PC-9 (cell line): ENCODE results near the gene MOV10L1. TPM values are rescaled to one million over a fixed set of nuclear protein-coding genes. Genes with fewer than 3 reads are reported as not detected.

ENCODE experiments used
- BruUV-seq: library from RNA; stranded (reverse); fragments of 400-500 nt; replicated peaks from 2 replicates; lab custom pipeline; 2021; lab: Mats Ljungman, UMichigan
- CTCF ChIA-PET: fragments of 300-600 bp; sonication (Branson Sonifier 250); formaldehyde crosslinking; loops from one replicate; lab custom pipeline; 2022; ENCODE audit warnings: antibody characterized with exemption; lab: Charles Lee
- POLR2A ChIA-PET: fragments of 300-600 bp; sonication (Branson Sonifier 250); formaldehyde crosslinking; loops from one replicate; lab custom pipeline; 2022; ENCODE audit warnings: antibody characterized with exemption; ENCODE audit not compliant: unreplicated experiment; lab: Charles Lee
- DNase-seq, 2 experiments: peaks; one replicate each; pipeline versions ENCODE4 v3.0.0 to v3.0.0-alpha.2; 2015 to 2022; ENCODE audit warnings: mixed read lengths in 1 of 2
- H2AFZ ChIP-seq: fragments of 200-600 bp; sonication (generic); 2 replicates; pipeline ENCODE4 v1.8.1; 2017; ENCODE audit warnings: antibody characterized with exemption
- H3F3A ChIP-seq: fragments of 200-600 bp; sonication (generic); 2 replicates; pipeline ENCODE4 v1.8.1; 2017; ENCODE audit warnings: antibody characterized with exemption, mild to moderate bottlenecking, low read depth; ENCODE audit not compliant: insufficient read depth
- H3K27ac ChIP-seq: fragments of 200-600 bp; sonication (generic); 2 replicates; pipeline ENCODE4 v1.6.1; 2016; ENCODE audit warnings: mixed run types
- H3K27me3 ChIP-seq: fragments of 200-600 bp; sonication (generic); 2 replicates; pipeline ENCODE4 v1.6.1; 2016; ENCODE audit warnings: low read depth, mixed run types; ENCODE audit not compliant: insufficient read depth
- H3K36me3 ChIP-seq: fragments of 200-600 bp; sonication (generic); 2 replicates; pipeline ENCODE4 v1.6.1; 2016; ENCODE audit warnings: low read depth, mixed run types
- H3K4me1 ChIP-seq: fragments of 200-600 bp; sonication (generic); replicated peaks from 2 replicates; pipeline ENCODE4 v1.6.1; 2016; ENCODE audit warnings: mixed run types; ENCODE audit not compliant: insufficient read depth
- H3K4me2 ChIP-seq: fragments of 200-600 bp; sonication (generic); 2 replicates; pipeline ENCODE4 v1.6.1; 2017; ENCODE audit warnings: mixed run types
- H3K4me3 ChIP-seq: fragments of 200-600 bp; sonication (generic); 2 replicates; pipeline ENCODE4 v1.6.1; 2016; ENCODE audit warnings: mixed run types
- H3K79me2 ChIP-seq: fragments of 200-600 bp; sonication (generic); 2 replicates; pipeline ENCODE4 v1.6.1; 2017; ENCODE audit warnings: low read depth, mixed run types
- H3K9me2 ChIP-seq: fragments of 200-600 bp; sonication (generic); 2 replicates; pipeline ENCODE4 v1.8.1; 2017; ENCODE audit warnings: mild to moderate bottlenecking; ENCODE audit not compliant: insufficient read depth
- H3K9me3 ChIP-seq: fragments of 200-600 bp; sonication (generic); 2 replicates; pipeline ENCODE4 v1.8.1; 2016; ENCODE audit warnings: low read depth; ENCODE audit not compliant: insufficient read depth
- H4K20me1 ChIP-seq: fragments of 200-600 bp; sonication (generic); 2 replicates; pipeline ENCODE4 v1.8.1; 2017; ENCODE audit not compliant: insufficient read depth
- EZH2 ChIP-seq: fragments of 200-600 bp; sonication (generic); IDR thresholded peaks from 2 replicates; pipeline ENCODE4 v1.8.0; 2017; ENCODE audit warnings: antibody characterized with exemption, low read depth
- intact Hi-C: fragments of 100-400 bp; cut with micrococcal nuclease; formaldehyde crosslinking; loops from one replicate; pipeline ENCODE4 v1.10.0; 2022; ENCODE audit not compliant: unreplicated experiment
- total RNA-seq: library from RNA; stranded (reverse); gene quantifications from 2 replicates; pipeline ENCODE4 v1.2.3, GENCODE V29; 2021
- TF ChIP-seq, protein P1 (sequence below): fragments of 200-600 bp; sonication (generic); conservative IDR thresholded peaks from 2 replicates; pipeline ENCODE4 v1.6.1; 2017; ENCODE audit warnings: mixed run types, antibody characterized with exemption, mild to moderate bottlenecking, moderate library complexity

The MOV10L1 gene
- total RNA-seq, 1 experiment from 2014 or later = not detected

DNA sequence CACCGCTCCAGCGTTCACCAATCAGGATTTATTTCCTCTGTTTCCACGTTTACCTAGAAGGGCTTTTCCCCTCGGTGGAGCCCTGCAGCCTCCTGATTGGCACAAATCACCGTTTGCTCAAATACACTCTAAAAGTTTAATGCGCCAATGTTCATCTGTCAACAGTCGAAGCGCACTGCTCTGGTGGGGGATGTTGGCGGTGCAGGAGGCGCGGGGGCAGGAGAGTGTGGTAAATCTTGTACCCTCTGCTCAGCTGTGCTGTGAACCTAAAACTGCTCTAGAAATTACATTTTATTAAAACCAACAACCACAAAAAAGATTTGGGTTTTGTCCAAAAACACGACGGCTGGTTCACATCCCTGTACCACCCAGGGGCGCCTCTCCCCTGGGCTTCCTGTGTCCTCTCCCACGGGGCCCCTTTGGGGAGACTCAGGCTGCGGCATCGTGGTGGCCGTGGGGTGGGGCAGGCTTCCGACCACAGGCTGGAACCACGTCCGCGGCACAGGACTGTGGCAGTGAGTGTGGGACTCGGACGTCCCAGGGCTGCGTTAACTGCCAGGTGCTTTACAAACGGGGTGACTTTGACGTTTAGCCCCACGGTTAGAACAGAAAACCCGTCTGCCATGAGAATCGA lies 45.2 kb upstream of the MOV10L1 start:
- TF ChIP-seq EZH2 = no peak
- TF ChIP-seq, protein P1, sequence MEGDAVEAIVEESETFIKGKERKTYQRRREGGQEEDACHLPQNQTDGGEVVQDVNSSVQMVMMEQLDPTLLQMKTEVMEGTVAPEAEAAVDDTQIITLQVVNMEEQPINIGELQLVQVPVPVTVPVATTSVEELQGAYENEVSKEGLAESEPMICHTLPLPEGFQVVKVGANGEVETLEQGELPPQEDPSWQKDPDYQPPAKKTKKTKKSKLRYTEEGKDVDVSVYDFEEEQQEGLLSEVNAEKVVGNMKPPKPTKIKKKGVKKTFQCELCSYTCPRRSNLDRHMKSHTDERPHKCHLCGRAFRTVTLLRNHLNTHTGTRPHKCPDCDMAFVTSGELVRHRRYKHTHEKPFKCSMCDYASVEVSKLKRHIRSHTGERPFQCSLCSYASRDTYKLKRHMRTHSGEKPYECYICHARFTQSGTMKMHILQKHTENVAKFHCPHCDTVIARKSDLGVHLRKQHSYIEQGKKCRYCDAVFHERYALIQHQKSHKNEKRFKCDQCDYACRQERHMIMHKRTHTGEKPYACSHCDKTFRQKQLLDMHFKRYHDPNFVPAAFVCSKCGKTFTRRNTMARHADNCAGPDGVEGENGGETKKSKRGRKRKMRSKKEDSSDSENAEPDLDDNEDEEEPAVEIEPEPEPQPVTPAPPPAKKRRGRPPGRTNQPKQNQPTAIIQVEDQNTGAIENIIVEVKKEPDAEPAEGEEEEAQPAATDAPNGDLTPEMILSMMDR = no peak
- intact Hi-C loops = no loop called here
- Histone ChIP-seq H3K4me2 (no peak overlapping the region), H4K20me1 (peaks cover 5% of the 10 kb centered on the region; the same call in 1 of the 2 replicates), H2AFZ (no peak overlapping the region), H3K4me1 (no peaks in the 10 kb centered on the region), H3K27me3 (peaks cover 97% of the 10 kb centered on the region), H3K4me3 (no peak overlapping the region), H3K79me2 (no peaks in the 10 kb centered on the region), H3K36me3 (no peaks in the 10 kb centered on the region), H3K27ac (no peak overlapping the region), H3F3A (no peaks in the 10 kb centered on the region), H3K9me3 (no peaks in the 10 kb centered on the region), H3K9me2 (no peaks in the 10 kb centered on the region)
- no TSS peak for BruUV-seq
- no peak for DNase-seq
- CTCF ChIA-PET = no interaction called here
- POLR2A ChIA-PET = interaction anchor here (0.6 kb wide), 1 partner anchor 14 kb away, joined by 5 read pairs; no protein-coding TSS in a partner anchor

DNA sequence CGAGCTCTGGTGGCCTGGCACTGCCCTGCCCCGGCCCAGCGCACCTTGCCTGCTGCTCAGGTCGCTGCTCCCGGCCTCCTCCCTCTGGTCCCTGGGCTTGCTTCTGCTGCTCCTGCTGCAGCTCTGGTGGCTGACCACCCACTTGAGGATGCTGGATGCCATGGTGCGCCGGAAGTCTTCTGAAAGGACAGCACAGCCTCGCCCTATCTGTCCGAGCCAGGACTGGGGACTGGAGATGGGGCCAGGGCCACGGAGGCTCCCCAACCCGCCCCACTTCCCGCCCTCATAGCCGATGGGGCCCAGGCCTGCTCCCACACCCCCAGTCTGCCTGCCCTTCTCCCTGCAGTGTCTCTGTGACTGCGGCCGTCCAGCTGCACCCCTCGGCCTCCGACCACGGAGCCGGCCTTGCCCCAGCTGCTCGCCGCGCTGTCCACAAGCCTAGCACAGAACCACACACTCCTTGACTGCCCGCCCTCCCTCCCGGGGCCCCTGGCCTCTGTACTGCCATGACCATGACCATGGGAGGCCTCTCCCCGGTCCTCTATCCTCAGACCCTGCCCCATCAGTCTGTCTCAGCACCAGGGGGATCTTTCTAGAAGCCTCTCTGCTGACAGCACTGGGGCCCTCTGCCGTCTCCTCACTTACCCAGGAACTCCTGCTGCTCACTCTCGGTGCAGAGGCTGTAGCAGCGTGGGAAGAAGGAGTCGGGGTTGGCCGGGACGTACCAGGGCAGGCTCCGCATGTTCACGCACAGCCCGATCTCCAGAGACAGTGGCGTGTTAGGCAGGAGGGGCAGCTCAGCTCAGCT lies 44.4 kb upstream of the MOV10L1 start:
- no peaks in the 10 kb centered on the region for H3K4me1 ChIP-seq
- intact Hi-C loops = no loop called here
- no peak for DNase-seq
- no peaks in the 10 kb centered on the region for H3K36me3 ChIP-seq
- no peaks in the 10 kb centered on the region for H3K79me2 ChIP-seq
- no peak for TF ChIP-seq EZH2
- TF ChIP-seq, protein P1 = no peak
- peaks cover 6% of the 10 kb centered on the region; the same call in 1 of the 2 replicates for H4K20me1 ChIP-seq
- H3K27ac ChIP-seq = no peak overlapping the region
- H3K9me3 ChIP-seq = no peaks in the 10 kb centered on the region
- BruUV-seq = no TSS peak
- H2AFZ ChIP-seq = no peak overlapping the region
- no peak overlapping the region for H3K4me2 ChIP-seq
- peaks cover 97% of the 10 kb centered on the region for H3K27me3 ChIP-seq
- POLR2A ChIA-PET = interaction anchor here (0.6 kb wide), 1 partner anchor 13 kb away, joined by 5 read pairs; no protein-coding TSS in a partner anchor
- no peak overlapping the region for H3K4me3 ChIP-seq
- CTCF ChIA-PET = no interaction called here
- H3F3A ChIP-seq = no peaks in the 10 kb centered on the region
- H3K9me2 ChIP-seq = no peaks in the 10 kb centered on the region

DNA sequence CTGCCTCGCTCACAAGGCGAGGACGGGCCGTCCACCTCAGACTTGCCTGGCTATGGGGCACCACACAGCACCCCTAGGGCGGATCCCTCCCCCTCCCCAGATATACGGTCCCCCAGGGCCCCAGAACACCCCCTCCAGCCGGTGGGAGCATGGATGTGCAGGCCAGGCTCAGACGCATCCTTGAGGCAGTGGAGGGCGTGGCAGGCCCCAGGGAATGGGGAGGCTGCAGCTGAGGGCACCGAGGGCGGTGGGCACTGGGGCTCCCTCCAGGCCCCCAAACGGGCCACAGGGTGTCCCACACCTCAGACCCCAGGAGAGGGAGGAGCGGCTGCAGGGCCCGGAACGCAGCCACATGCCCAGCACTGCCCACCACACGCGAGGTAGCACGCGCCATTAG lies 43.8 kb upstream of the MOV10L1 start:
- Histone ChIP-seq H3K79me2 (no peaks in the 10 kb centered on the region), H3K9me3 (no peaks in the 10 kb centered on the region), H3K4me1 (no peaks in the 10 kb centered on the region), H3K27me3 (peaks cover 97% of the 10 kb centered on the region), H3K4me3 (no peak overlapping the region), H3K4me2 (no peak overlapping the region), H3F3A (no peaks in the 10 kb centered on the region), H2AFZ (no peak overlapping the region), H3K36me3 (no peaks in the 10 kb centered on the region), H4K20me1 (peaks cover 6% of the 10 kb centered on the region; the same call in 1 of the 2 replicates), H3K9me2 (no peaks in the 10 kb centered on the region), H3K27ac (no peak overlapping the region)
- POLR2A ChIA-PET = no interaction called here
- intact Hi-C loops = no loop called here
- CTCF ChIA-PET = no interaction called here
- DNase-seq = no peak
- TF ChIP-seq, protein P1 = no peak
- TF ChIP-seq EZH2 = no peak
- no TSS peak for BruUV-seq
